Muscle layer of colon (tissue), 2 donors: ENCODE measurements around the gene GREB1L.

Source experiments
- H3K27ac ChIP-seq: one replicate; pipeline ENCODE4 v1.7.0; 2013; ENCODE audit warnings: low read depth, mild to moderate bottlenecking, low read length, moderate library complexity
- H3K27me3 ChIP-seq, 2 donors: one replicate each; pipeline ENCODE4 v1.7.0; 2013; ENCODE audit warnings: low read length in 2 of 2, mild to moderate bottlenecking in 2 of 2; ENCODE audit not compliant: insufficient read depth in 2 of 2, control insufficient read depth in 1 of 2
- H3K36me3 ChIP-seq: one replicate; pipeline ENCODE4 v1.7.0; 2013; ENCODE audit warnings: mild to moderate bottlenecking, low read length; ENCODE audit not compliant: insufficient read depth
- H3K4me1 ChIP-seq: one replicate; pipeline ENCODE4 v1.7.0; 2013; ENCODE audit warnings: mild to moderate bottlenecking, low read length; ENCODE audit not compliant: insufficient read depth
- H3K4me3 ChIP-seq, 2 donors: one replicate each; pipeline ENCODE4 v1.7.0; 2013; ENCODE audit warnings: low read length in 2 of 2, low read depth in 1 of 2, mild to moderate bottlenecking in 1 of 2, moderate library complexity in 1 of 2
- H3K9ac ChIP-seq: one replicate; pipeline ENCODE4 v1.7.0; 2013; ENCODE audit warnings: low read length
- H3K9me3 ChIP-seq: one replicate; pipeline ENCODE4 v1.7.0; 2013; ENCODE audit warnings: mild to moderate bottlenecking, low read length
- donor health status: abdominal sarcoma.
- donor health status: Adenocarcinoma of cecum.

The GREB1L gene

DNA sequence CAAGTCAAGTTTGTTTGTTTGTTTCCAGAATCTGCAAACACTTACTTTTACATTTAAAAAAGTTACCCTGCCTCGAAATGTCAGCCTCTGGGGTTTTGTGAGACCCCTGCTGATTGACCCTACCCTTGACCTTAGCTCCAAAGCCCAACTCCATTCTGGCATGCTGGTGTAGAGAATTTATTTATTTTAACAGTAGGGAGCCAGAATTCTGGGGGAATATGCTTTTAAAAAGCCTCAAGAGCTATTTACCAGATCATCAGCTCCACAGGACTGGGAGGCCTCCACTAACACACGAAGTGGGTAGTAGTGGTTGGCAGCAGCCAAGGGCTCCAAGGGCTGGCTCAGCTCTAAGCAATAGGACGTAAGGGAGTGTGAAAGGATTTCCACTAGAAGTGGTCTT is 23.2 kb upstream of the GREB1L start:
- Histone ChIP-seq H3K27me3 (no peaks in the 10 kb centered on the region), H3K4me3 (no peak overlapping the region), H3K9ac (no peak overlapping the region), H3K36me3 (no peaks in the 10 kb centered on the region), H3K4me1 (no peaks in the 10 kb centered on the region), H3K27ac (no peak overlapping the region), H3K9me3 (no peaks in the 10 kb centered on the region)

DNA sequence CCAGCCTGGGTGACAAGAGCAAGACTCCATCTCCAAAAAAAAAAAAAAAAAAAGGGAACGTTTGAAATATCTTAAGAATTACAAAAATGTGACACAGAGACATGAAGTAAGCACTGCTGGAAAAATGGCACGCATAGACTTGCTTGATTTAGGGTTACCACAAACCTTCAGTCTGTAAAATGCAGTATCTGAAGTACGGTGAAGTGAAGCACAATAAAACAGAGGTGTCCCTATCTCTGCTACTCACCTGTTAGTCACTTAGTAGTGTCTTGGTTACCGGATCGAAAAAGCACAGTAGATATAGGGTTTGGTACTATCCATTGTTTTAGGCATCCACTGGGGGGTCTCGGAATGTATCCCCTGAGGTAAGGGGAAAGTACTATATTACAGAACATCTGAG is 11.6 kb upstream of the GREB1L start:
- H3K36me3 ChIP-seq, result no peaks in the 10 kb centered on the region
- H3K9me3 ChIP-seq, result no peaks in the 10 kb centered on the region
- no peak overlapping the region for H3K4me3 ChIP-seq

DNA sequence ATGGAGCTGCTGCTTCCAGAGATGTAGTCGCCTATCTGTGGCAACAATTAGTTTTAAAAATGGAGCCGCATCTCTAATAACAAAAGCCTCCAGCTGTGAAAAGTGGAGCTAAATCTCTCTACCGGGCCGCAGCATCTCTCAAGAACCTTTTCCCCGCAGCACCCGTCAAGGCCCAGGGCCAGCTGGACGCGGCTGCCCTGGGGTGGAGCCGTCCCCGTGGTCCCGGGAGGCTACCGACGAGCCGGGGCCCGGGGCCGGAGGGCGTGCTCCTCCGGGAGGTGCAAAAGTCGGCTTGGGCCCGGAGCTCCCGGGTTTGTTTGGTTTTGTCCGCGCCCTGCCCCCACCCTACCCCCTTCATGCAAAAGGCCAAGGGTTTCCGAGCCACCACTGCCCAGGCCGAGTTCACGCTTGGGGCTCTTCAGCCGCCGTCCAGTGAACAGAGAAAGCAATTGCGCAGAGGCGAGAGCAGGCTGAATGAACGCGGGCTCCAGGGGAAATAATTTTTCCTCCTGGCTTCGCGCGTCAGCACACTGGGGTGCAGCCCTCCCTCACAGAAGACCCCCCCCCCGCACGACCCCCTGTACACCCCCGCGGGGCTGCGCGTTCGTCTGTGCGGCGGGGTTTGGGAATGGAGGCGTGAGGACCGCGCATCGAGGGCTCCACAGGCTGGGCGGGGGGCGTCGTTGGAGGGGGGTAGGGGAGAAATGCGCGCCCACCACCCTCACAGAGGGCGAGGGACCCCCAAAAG is 557 bp upstream of the GREB1L start:
- Histone ChIP-seq H3K36me3 (no peaks in the 10 kb centered on the region), H3K9ac (no peak overlapping the region), H3K4me3 (peak overlapping the region in 1 of 2 donors; percentile 25), H3K27me3 (peaks cover 16 to 19% of the 10 kb centered on the region in 2 donors), H3K9me3 (no peaks in the 10 kb centered on the region), H3K27ac (no peak overlapping the region), H3K4me1 (no peaks in the 10 kb centered on the region)

More for the DNA sequence above, 11.6 kb upstream of the GREB1L start:
- no peak overlapping the region for H3K9ac ChIP-seq
- H3K27me3 ChIP-seq, result no peaks in the 10 kb centered on the region
- H3K4me1 ChIP-seq, result no peaks in the 10 kb centered on the region
- no peak overlapping the region for H3K27ac ChIP-seq

DNA sequence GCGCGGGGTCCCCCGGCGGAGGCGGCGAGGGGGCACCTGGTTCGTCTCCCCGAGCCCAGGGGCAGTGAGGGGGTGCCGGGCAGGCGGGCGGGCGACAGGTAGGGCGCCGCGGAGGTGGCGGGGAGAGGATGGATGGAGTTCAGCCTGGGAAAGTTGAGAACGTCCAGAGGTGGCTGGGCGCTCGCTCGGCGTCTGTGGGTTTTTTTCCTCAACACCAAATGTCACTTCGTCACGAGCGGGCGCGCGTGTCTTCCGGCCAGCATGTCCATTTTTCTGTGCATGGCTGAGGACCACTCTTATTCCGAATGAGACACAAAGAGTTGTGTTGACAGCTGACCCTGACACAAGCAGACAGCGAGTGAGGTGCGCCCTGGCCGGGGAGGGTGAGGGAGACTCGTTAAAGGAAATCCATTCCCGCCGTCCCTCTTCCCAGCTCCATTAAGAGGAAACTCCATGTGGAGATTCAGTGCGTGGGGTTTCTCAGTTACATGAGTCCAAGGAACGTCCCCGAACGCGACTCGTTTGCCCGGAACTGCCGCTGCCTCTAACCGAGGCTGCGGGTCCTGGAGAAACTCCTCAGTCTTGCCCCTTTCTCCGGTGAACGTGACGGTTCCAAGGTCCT is 859 bp downstream of the GREB1L start:
- Histone ChIP-seq H3K27ac (no peak overlapping the region), H3K36me3 (no peaks in the 10 kb centered on the region), H3K4me1 (no peaks in the 10 kb centered on the region), H3K27me3 (peaks cover 16 to 19% of the 10 kb centered on the region in 2 donors), H3K9ac (no peak overlapping the region), H3K9me3 (no peaks in the 10 kb centered on the region), H3K4me3 (peak overlapping the region; percentile 18 to 60)

DNA sequence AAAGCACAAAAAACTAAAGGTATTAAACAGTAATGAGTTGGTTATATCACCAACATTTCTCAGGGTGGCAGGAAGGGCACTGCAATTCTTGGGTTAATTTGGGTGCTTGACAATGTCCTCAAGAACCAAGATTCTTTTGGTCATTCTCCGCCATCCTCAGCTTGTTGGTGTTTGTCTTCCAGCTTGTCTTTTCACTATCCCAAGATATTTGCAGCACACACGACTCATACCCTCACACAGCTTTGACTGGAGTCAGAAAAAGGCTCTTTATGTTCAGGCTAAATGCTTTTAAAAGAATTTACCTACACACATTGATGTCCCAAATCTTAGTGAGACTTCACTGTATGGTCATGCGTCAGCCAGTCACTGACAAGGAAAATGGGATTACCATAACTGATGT is 12.5 kb downstream of the GREB1L start:
- no peaks in the 10 kb centered on the region for H3K4me1 ChIP-seq
- H3K36me3 ChIP-seq, result no peaks in the 10 kb centered on the region
- no peaks in the 10 kb centered on the region for H3K27me3 ChIP-seq
- no peak overlapping the region for H3K27ac ChIP-seq
- no peak overlapping the region for H3K9ac ChIP-seq
- no peaks in the 10 kb centered on the region for H3K9me3 ChIP-seq
- no peak overlapping the region for H3K4me3 ChIP-seq

DNA sequence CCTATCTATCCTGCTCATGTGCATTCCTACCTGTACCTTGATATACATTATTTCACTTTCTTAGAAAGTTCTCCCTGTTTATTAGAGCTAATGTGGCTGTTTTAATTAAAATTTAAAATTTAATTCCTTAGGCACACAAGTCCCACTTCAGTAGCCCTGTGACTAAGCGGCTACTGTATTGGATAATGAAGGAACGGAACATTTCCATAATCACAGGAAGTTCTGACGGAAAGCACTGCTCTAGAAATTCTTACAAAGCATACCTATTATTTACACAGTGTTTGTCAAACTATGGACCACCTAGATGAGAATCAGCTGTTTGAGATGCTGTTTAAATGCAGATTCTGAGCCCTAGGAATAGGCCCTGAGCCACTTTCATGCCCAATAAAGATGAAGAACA is 13.2 kb downstream of the GREB1L start:
- Histone ChIP-seq H3K4me3 (no peak overlapping the region), H3K9me3 (no peaks in the 10 kb centered on the region), H3K36me3 (no peaks in the 10 kb centered on the region), H3K9ac (no peak overlapping the region), H3K27me3 (no peaks in the 10 kb centered on the region), H3K4me1 (no peaks in the 10 kb centered on the region), H3K27ac (no peak overlapping the region)

DNA sequence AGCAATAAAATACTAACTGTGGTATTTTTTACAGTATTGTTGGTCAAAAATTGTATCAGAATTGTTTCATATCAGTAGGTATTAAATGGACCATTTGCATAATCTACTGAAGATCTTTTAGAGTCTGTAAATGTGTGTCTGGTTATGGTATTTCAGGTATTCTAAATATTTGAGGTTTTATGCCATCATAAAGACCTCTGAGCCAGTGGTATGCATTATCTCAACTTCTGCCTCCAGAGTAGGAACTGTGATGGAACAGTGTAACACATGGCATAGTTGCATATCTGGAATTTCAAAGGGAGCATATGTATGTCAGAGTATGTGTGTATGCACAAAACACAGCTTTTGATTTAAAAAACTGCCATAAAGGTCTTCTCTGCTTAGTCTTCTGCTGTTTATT is 15.4 kb downstream of the GREB1L start:
- no peaks in the 10 kb centered on the region for H3K4me1 ChIP-seq
- H3K4me3 ChIP-seq, result no peak overlapping the region
- H3K36me3 ChIP-seq, result no peaks in the 10 kb centered on the region
- no peak overlapping the region for H3K9ac ChIP-seq
- H3K9me3 ChIP-seq, result no peaks in the 10 kb centered on the region
- H3K27ac ChIP-seq, result no peak overlapping the region
- H3K27me3 ChIP-seq, result no peaks in the 10 kb centered on the region

DNA sequence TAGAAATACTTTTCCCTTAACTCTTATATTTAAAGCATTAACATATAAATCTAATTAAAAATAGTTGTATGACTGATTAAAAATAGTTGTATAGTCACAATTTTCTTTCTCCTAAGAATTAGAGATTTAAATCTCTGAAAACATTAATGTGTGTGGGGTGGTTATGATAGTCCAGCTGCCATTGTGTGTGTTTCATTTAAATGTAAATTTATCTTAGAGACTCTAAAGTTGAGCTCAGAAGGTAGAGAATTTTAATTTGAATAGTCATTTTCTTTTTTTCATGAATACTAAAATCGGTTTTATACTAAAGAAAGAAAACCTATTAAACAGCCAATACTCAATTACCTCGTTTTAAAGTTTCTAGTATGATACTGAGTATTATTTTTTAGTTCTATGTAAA is 18.6 kb downstream of the GREB1L start:
- H3K4me1 ChIP-seq, result no peaks in the 10 kb centered on the region

DNA sequence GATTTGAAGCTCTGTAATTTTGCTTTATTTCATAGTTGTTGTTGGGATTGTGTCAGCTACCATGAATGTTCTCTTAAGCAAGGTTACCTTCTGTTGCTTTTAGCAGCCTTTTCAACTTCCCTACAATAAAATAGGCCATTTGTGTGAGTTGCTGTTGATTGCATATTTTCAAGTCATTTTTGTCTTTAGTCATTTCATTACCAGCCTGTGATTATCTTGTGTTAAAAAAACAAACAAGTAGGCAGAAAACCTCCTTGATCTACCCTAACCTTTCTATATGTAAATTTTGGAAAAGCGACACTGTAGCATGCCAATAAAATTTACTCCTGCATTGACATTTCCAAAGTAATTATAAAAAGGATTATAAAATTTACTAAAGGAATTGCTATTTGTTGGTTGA is 19.3 kb downstream of the GREB1L start:
- H3K9ac ChIP-seq, result no peak overlapping the region
- no peaks in the 10 kb centered on the region for H3K27me3 ChIP-seq
- no peaks in the 10 kb centered on the region for H3K4me1 ChIP-seq
- H3K27ac ChIP-seq, result no peak overlapping the region
- no peaks in the 10 kb centered on the region for H3K36me3 ChIP-seq
- H3K9me3 ChIP-seq, result no peaks in the 10 kb centered on the region
- no peak overlapping the region for H3K4me3 ChIP-seq

More for the DNA sequence above, 18.6 kb downstream of the GREB1L start:
- Histone ChIP-seq H3K4me3 (no peak overlapping the region), H3K27me3 (no peaks in the 10 kb centered on the region), H3K27ac (no peak overlapping the region), H3K9ac (no peak overlapping the region), H3K9me3 (no peaks in the 10 kb centered on the region), H3K36me3 (no peaks in the 10 kb centered on the region)

DNA sequence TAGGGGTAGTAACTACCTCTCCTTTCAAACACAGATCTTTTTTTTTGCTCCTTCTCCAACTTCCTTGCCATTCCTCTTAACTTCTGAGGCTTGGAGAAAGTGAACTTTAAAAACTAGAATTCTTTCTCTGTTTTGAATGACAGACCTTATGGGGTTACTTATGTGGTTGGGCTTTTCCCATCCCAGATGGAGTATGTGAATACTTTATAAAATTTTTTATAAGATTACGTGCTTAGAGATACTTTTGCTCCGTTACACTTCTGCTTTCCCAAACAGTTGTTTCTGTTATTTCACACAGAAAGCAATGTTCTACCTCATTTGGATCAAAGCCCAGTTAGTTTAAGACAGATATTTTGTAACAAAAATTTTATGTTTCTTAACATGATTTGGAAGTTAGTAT is 20.2 kb downstream of the GREB1L start:
- Histone ChIP-seq H3K27ac (no peak overlapping the region), H3K36me3 (no peaks in the 10 kb centered on the region), H3K9ac (no peak overlapping the region), H3K4me3 (no peak overlapping the region), H3K4me1 (no peaks in the 10 kb centered on the region), H3K9me3 (no peaks in the 10 kb centered on the region), H3K27me3 (no peaks in the 10 kb centered on the region)

DNA sequence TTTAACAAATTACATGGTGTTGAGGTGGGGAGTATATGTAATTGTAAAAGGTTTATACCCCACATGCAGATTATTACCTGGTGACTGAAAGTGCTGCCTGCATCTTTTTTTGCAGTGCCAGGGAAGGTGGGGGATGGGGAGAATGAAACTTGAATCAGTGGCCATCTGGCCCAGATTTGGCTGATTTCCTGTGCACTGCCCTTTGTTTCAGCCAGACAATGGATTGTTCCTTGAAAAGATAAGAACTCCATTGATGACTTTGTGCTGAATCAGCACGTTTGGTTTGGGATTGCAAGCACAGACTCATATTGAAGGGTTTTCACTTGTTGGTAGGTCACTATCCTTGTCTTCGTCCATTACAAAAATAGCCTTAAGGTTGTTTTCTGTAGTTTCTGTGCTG is 20.9 kb downstream of the GREB1L start:
- H3K36me3 ChIP-seq, result no peaks in the 10 kb centered on the region
- H3K9me3 ChIP-seq, result no peaks in the 10 kb centered on the region
- no peaks in the 10 kb centered on the region for H3K27me3 ChIP-seq
- H3K4me3 ChIP-seq, result no peak overlapping the region
- H3K9ac ChIP-seq, result no peak overlapping the region
- no peak overlapping the region for H3K27ac ChIP-seq
- no peaks in the 10 kb centered on the region for H3K4me1 ChIP-seq

DNA sequence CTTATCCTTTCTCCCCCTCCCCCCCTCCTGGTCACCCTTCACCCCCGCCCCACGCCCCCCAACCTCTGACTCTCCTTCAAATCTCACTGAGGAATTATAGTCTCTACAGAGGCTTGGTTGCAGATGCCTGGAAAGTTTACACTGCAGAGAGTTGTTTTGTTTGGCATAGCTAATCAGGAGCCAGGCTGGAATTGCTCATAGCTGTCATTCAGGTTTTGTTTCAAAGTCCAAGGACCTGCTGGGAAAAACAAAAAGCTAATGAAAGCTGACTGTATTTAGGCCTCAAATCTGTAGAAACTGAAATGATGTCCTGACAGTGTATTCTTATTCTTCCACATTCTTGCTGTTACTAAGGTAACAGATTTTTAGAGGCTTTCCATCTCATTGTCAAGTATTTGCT is 22.6 kb downstream of the GREB1L start:
- Histone ChIP-seq H3K36me3 (no peaks in the 10 kb centered on the region), H3K27ac (no peak overlapping the region)

More for the DNA sequence above, 22.6 kb downstream of the GREB1L start:
- Histone ChIP-seq H3K9ac (no peak overlapping the region), H3K4me1 (no peaks in the 10 kb centered on the region), H3K4me3 (no peak overlapping the region), H3K27me3 (no peaks in the 10 kb centered on the region), H3K9me3 (no peaks in the 10 kb centered on the region)
